NCI-H446 (cell line): Measurements from ENCODE around the gene SHISAL2B.
"Not testable (repeated sequence)": the region's sequence is repeated elsewhere in the genome, so short reads cannot be mapped to it uniquely, and the experiment has no call there.

Experiments used
- DNase-seq, 2 experiments: peaks; one replicate each; lab custom pipeline; 2025; lab: John Stamatoyannopoulos, UW

The SHISAL2B gene

GRCh38 chr5:64690417-64691151 lies at the start of gene SHISAL2B:
TSS of gene SHISAL2B (plus strand) at chr5:64690503. CDS start at chr5:64690624, 121 bp downstream.
- DNase-seq, result no peak

DNA sequence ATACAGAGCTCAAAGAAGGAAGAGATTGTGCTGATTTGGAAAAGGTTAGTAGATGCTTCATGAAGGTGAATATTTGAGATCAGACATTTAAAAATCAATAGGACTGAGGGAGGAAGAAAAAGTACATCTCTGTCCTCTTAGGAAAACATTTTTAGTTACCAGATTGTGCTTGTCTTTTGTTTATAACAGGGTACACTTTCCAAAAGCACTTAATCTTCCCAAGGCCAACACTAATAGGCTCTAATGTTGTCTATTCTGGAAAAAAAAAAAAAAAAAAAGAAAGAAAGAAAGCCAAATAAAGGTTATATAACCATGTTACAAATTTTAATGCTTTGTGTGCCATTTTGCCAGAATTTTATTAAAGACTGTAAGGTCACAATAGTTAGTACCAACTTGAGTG lies 45.5 kb upstream of the SHISAL2B start:
- DNase-seq, result no peak

- DNase-seq, result no peak
Measured at GRCh38 chr5:64646169-64646568, 44.1 kb upstream of the SHISAL2B start.

- DNase-seq, result no peak
Measured at GRCh38 chr5:64649512-64649911, 40.8 kb upstream of the SHISAL2B start.

DNA sequence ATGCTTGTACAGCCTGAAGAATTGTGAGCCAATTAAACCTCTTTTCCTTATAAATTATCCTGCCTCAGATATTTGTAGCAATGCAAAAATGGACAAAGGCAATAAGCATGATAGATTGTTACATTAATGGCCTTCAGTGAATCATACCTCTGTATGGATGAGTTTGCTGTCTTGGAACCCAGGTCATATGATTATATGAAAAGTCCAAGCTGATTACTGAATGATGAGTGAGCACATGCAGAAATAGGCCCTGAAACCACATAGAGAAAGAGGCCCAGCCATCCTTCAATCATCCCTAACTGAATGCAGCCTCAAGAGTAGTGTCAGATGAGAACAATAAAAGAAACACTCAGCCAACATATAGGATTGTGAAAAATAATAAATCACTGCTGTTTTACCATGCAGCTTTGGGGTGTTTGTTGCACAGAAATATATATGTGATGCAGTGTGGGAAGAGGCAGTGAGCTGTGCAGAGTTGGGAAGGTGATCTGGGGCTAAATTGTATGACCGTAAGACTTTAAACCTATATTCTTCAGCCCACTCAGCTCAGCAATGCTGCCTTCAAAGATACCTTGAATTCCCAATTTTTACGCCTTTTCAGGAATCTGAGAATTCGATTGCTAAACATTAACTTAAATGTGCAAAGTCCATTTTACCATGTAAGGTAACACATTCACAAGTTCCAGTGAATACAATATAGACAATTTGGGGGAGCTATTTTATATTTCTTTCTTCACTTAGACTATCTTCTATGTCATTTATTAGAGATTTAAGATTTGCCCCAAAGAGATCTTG lies 36.3 kb upstream of the SHISAL2B start:
- DNase-seq, result no peak

DNA sequence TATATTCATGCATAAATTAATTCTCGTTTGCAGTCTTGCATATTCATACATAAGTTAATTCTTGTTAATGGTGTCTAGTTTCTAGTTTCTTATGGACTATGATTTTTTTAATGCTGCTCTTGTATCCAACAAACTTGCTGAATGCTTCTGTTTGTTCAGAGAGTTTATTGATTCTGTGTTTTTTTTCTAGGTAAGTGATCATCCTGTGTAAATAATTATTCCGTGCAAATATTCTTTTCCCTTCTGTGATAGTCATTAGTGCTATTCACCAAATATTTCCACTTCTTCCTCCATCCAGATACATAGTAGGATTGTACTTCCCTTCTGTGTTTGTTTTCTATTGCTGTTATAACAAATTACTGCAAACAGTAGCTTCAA lies 35.8 kb upstream of the SHISAL2B start:
- no peak for DNase-seq

- no peak for DNase-seq
Measured at GRCh38 chr5:64655596-64655995, 34.7 kb upstream of the SHISAL2B start.

GRCh38 chr5:64659289-64659688 lies 31.0 kb upstream of the SHISAL2B start:
- no peak for DNase-seq

- DNase-seq, result not testable (repeated sequence)
Measured at GRCh38 chr5:64663181-64663580, 27.1 kb upstream of the SHISAL2B start.

GRCh38 chr5:64665243-64665642 lies 25.1 kb upstream of the SHISAL2B start:
- DNase-seq, result no peak

DNA sequence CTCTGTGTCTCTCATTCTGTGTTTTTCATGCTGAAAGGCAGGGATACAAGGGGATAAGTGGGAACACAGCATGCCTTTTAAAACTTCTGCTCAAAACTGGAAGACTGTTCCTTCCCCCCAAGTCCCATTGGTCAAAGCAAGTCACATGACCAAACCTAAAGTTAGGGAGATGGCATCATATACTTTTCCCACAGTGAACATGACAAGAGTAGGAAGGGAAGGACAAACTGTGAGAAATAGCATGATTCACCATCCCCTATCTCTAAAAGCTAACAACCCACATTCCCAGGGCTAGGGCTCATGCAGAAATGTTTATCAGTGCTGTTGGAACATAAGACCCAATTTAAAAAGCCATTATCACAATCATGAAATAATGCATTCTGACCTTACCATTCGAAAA lies 24.2 kb upstream of the SHISAL2B start:
- no peak for DNase-seq

DNA sequence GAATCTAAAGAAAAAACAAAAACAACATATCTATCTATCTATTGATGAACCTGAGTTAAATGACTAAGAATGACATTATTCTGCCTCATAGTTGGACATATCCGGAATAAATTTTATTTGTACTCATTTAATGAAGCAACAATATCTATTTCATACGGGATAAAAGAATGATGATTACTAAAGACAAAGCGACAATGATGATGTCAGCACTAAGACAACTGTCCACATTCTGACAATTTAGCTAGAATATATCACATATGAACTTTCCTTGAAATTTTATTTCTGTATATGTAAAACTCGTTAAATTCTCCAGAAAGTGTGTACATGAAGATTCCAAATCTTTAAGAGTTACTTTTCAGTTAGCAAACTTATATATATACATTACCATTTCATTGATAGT lies 23.2 kb upstream of the SHISAL2B start:
- DNase-seq, result no peak

DNA sequence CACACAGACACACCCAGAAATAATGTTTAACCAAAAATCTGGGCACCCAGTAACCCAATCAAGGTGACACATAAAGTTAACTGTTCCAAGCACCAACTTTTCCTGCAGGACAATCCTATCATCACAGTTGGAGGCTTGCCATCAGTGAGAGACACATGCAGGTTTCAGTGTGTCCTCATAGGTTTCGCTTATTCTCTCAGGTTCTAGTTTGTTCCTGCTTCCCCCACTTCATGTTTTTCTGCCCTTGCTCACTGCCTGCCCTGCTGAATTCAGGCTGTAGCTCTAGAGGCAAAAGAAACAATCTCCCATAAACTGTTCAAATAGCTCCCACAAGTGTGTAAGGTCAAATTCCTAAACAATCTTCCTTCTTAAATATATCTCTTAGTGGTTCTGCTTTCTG lies 20.0 kb upstream of the SHISAL2B start:
- no peak for DNase-seq

DNA sequence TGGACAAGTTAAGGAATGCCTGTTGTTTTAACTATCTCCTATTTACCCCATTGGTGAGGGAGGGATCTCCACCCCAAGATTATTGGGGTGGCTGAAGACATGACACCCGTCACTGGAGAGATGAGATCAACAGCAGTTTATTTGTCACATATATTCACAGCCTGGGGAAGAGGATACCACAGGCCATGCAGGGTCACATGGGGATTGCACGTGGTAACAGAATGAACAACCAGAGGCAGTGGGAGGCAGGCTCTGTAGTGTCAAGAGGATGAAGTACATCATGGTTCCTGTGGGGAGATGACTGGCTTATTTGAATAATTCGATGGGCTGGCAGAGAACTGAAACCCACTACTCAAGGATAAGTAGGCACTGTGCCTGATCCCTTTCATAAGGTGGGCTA lies 18.6 kb upstream of the SHISAL2B start:
- DNase-seq, result no peak

DNA sequence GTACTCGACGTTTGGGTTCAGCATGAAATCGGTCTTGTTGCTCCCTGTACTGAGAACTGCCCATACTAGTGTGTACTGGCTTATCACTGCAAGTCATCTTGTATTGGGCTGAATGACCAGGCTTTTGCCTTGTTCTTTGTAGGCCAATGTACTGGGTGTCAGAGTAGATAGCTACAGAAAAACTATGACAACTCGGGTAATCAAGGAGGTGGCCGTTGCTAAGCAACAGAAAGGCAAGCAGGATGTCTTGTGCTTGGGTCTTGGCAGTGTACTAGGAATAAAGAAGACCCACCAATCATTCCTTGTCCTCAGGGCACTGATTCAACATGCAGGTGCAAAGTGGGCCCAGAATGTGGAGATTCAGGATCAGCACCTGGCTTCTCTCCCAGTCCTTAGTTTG lies 11.9 kb upstream of the SHISAL2B start:
- peak in 1 of 2 experiments; percentile 3 for DNase-seq

GRCh38 chr5:64680289-64680688 lies 10.0 kb upstream of the SHISAL2B start:
- DNase-seq, result no peak

- DNase-seq, result no peak
Measured at GRCh38 chr5:64682608-64683007, 7.7 kb upstream of the SHISAL2B start.

- DNase-seq, result no peak
Measured at GRCh38 chr5:64685866-64686265, 4.4 kb upstream of the SHISAL2B start.

GRCh38 chr5:64688391-64688790 lies 1.9 kb upstream of the SHISAL2B start:
- no peak for DNase-seq

DNA sequence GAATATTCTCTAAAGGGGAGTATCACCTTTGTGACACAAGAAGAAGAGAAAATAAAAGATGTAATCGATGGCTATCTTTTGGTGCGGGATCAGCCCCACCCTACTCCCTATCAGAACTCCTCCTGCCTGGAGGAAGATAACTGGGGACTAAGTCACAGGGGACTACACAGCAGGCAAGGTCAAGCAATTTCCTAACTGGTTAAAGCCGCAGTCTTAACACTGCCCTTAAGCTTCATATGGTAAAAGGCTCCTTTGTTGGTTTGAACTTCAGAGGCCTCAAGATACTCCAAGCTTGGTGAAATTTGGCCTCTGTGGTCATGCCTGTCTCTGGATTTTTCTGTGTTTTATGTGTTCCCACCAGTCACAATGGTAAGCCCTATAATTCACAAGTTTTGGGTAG lies 1.3 kb upstream of the SHISAL2B start:
- no peak for DNase-seq

- no peak for DNase-seq
Measured at GRCh38 chr5:64690104-64690416, 243 bp upstream of the SHISAL2B start.

GRCh38 chr5:64691291-64691690 lies 988 bp downstream of the SHISAL2B start:
- no peak for DNase-seq

GRCh38 chr5:64693636-64694035 lies 3.3 kb downstream of the SHISAL2B start:
- no peak for DNase-seq

DNA sequence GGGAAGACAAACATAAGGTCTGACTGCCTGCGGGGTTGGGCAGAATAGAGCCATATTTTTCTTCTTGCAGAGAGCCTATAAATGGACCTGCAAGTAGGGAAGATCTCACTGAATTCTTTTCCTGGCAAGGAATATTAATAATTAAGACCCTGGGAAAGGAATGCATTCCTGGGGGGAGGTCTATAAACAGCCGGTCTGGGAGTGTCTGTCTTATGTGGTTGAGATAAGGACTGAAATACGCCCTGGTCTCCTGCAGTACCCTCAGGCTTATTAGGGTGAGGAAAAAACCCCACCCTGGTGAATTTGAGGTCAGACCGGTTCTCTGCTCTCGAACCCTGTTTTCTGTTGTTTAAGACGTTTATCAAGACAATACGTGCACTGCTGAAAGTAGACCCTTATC lies 6.1 kb downstream of the SHISAL2B start:
- not testable (repeated sequence) for DNase-seq
